Astrocyte of the cerebellum (primary cell): Measurements from ENCODE around the gene RAD54L2.

Experiments
- DNase-seq: peaks from one replicate; pipeline ENCODE4 v3.0.0-alpha.2; 2011; ENCODE audit warnings: low read depth
- H3K4me3 ChIP-seq: 2 replicates; pipeline ENCODE4 v1.5.1; 2011; ENCODE audit warnings: mild to moderate bottlenecking, low read depth, low read length, moderate library complexity
- CTCF ChIP-seq: IDR thresholded peaks from 2 replicates; pipeline ENCODE4 v1.5.1; 2012; ENCODE audit warnings: low read length, low read depth, moderate library complexity, mild to moderate bottlenecking; ENCODE audit errors: missing control alignments
- in situ Hi-C: cut with HindIII; loops from 2 replicates; pipeline ENCODE4 v1.10.0; 2017; ENCODE audit warnings: low sequenced_read_pairs

The RAD54L2 gene

GRCh38 chr3:51585871-51586270 lies 47.4 kb downstream of the RAD54L2 start:
- in situ Hi-C loops: loop anchor here (10.0 kb wide), 1 partner anchor 59 kb away; no protein-coding TSS in a partner anchor
- no peak for DNase-seq
- TF ChIP-seq CTCF: no peak
- no peak overlapping the region for H3K4me3 ChIP-seq
